IPS-15b (cell line): Measurements from ENCODE around the gene HOXC12.
A peak's percentile ranks its signal among the peaks of the same experiment; 100 is the strongest.

Experiments used
- H3K27me3 ChIP-seq: one replicate; pipeline ENCODE4 v1.6.1; 2013; ENCODE audit warnings: low read length; ENCODE audit not compliant: control insufficient read depth, insufficient read depth
- H3K36me3 ChIP-seq: one replicate; pipeline ENCODE4 v1.6.1; 2013; ENCODE audit warnings: low read length; ENCODE audit not compliant: control insufficient read depth, insufficient read depth
- H3K4me1 ChIP-seq: one replicate; pipeline ENCODE4 v1.6.1; 2013; ENCODE audit warnings: mild to moderate bottlenecking, low read length; ENCODE audit not compliant: control insufficient read depth, insufficient read depth
- H3K4me3 ChIP-seq: one replicate; pipeline ENCODE4 v1.5.1; 2013; ENCODE audit warnings: low read depth, low read length
- H3K9ac ChIP-seq: one replicate; pipeline ENCODE4 v1.6.1; 2013; ENCODE audit warnings: low read depth, mild to moderate bottlenecking, low read length
- H3K9me3 ChIP-seq: one replicate; pipeline ENCODE4 v1.6.1; 2013; ENCODE audit warnings: mild to moderate bottlenecking, low read length; ENCODE audit not compliant: control insufficient read depth, insufficient read depth

Gene HOXC12

DNA sequence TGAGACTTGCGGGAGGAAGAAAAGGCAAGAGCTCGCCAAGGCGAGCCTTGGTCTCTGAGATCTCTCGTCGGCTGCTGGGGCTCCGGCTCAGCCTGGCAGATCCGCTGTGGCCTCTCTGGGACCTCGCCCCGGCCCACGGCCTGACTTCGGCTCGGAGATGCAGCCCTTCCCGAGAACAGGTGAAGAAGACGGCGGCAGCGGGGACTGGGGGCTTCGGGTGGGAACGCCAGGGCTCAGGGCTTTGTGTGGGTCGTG, 39.2 kb downstream of the HOXC12 start:
- no peak overlapping the region for H3K9ac ChIP-seq
- peak overlapping the region; percentile 5 for H3K4me3 ChIP-seq
- no peaks in the 10 kb centered on the region for H3K36me3 ChIP-seq

DNA sequence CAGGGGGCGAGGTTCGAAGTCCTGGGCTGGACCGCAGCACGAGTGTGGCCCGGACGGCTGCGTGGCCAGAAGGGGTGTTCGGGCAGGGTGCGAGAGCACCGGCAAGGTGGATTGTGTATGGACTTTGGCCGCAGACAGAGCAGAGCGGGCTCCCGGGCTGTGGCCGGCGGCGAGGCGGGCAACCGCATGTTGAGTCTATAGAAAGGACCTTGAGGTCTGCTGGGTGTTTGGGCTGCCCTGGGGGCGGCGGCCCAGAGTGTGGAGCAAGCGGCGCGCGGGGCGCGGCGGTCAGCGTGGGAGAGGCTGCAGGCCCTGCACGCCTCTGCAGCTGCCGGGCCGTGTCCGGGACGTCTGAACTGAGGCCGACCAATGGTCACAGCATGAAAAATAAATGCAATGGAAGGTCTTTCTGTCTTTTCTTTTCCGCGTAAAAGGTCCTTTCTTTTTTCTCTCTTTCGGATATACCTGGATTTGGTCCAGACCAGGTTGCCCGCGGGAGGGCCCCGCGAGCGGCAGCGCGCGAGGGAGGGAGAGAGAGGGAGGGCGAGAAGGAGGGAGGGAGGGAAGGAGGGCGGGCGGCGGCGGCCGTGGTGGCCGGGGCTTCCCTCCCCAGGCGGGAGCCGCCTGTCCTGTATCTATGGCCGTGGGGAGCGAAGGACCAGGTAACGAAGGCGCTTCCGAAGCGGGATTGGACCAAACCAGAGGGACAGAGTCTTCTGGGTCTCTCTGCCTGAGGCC, 39.7 kb downstream of the HOXC12 start:
- H3K9me3 ChIP-seq: no peaks in the 10 kb centered on the region
- no peaks in the 10 kb centered on the region for H3K36me3 ChIP-seq
- H3K9ac ChIP-seq: no peak overlapping the region
- no peaks in the 10 kb centered on the region for H3K4me1 ChIP-seq
- peaks cover 100% of the 10 kb centered on the region for H3K27me3 ChIP-seq
- no peak overlapping the region for H3K4me3 ChIP-seq

More for the DNA sequence above, 39.2 kb downstream of the HOXC12 start:
- peaks cover 100% of the 10 kb centered on the region for H3K27me3 ChIP-seq
- no peaks in the 10 kb centered on the region for H3K9me3 ChIP-seq
- H3K4me1 ChIP-seq: no peaks in the 10 kb centered on the region

DNA sequence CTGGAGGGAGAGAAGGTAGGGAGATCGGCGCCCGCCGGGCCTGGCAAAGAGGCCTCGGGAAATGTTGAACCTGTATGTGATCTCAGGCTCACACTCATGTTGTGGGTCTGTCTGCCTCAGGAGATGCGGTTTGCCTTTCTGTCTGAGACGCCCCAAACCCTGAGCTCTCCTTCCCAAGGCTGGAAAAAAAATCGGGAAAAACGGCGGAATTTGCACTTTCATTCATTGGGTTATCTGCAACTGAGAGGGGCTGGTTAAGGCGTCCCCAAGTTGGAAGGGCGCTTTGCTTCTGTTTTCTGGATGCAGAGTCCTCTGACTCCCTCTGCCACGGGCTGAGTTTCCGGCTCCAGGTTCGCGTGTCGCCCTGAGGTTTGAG, 40.3 kb downstream of the HOXC12 start:
- no peaks in the 10 kb centered on the region for H3K9me3 ChIP-seq
- no peak overlapping the region for H3K9ac ChIP-seq
- H3K4me3 ChIP-seq: peak overlapping the region; percentile 32
- no peaks in the 10 kb centered on the region for H3K36me3 ChIP-seq
- H3K4me1 ChIP-seq: no peaks in the 10 kb centered on the region
- peaks cover 100% of the 10 kb centered on the region for H3K27me3 ChIP-seq

DNA sequence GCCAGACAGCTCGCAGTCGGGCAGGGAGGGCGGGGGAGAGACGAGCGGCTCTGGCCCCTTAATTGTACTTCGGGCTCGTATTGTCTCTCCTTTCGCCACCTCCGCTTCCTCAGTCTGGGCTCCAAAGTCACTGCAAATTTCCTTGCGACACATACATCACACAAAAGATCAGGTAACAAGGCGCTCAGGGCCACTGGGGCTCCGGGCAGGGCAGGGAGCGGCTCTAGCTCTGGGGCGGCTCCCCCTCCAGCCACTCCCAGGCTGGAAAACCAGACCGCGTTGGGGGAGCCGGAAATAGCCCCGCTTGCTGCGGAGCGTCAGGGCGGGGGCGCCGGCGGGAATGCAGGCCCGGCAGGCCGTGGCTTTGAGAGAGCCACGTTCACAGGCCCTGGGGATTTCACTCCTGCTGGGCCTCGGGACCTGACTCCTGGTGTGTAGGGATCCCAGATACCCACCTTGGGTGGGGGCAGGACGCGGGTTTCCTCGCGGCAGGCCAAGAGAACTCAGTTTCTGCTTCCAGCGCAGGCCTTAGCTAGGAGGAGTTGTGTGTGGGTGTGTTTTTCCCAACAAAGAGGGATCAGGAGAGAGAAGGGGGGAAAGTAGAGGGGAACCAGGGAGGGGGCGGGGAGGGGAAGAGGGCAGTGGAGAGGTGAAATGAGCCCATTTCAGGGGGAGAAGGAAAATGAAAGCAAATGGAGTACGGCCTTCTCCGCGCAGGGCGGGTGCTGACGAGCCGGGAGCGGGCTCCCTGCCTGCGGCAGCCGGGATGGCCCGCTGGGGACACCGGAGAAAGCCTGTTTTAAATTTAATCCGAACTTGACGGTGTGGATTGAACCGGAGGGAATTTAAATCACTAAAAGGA, 40.9 kb downstream of the HOXC12 start:
- Histone ChIP-seq H3K9ac (no peak overlapping the region), H3K4me3 (peak overlapping the region; percentile 32), H3K4me1 (no peaks in the 10 kb centered on the region), H3K9me3 (no peaks in the 10 kb centered on the region), H3K36me3 (no peaks in the 10 kb centered on the region), H3K27me3 (peaks cover 100% of the 10 kb centered on the region)

DNA sequence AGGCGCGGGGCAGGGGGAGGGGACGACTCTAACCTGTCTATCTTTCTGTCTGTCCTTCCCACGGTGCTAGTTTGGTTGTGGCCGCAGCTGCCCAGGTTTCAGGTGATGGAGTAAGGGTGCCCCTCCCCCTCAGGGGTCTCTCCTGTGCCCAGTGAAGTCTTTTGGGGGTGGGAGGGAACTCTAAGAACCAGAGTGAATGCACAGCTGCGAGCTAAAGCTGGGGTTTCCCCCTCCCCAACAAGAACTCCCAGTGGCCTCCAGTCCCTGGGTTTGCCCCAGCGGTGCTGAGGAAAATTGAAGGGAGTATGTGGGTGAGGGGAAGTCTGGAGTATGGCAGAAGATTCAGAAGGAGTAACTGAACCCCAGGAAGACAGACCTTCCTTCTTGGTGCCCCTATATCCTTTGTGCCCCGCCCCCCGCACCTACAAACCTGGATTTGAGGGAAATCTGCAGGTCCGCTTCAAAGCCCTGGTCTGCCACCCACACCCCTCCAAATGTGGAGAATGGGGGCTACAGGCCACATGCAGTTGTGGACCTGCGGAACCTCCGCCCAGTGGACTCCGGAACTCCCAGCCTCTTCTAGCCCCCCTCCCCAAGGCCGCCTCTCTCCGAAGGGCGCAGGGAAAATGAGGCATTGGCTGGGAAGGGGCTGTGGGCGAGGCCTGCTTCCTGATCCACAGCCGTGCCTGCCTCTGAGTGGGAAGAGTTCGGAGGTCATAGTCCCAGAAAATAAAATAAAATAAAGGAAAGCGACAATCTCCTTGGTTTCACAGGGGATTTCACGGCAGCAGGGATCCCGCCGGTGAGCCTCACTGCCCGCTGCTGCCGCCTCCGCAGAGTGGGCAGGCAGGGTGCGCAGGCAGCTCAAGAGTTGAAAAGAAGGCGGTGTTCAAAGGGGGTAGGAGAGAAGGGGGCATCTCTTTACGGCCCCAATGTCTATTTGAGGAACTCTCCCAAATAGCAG, 41.8 kb downstream of the HOXC12 start:
- Histone ChIP-seq H3K4me1 (no peaks in the 10 kb centered on the region), H3K36me3 (no peaks in the 10 kb centered on the region), H3K27me3 (peaks cover 100% of the 10 kb centered on the region), H3K9me3 (no peaks in the 10 kb centered on the region), H3K9ac (no peak overlapping the region), H3K4me3 (peak overlapping the region; percentile 32)

DNA sequence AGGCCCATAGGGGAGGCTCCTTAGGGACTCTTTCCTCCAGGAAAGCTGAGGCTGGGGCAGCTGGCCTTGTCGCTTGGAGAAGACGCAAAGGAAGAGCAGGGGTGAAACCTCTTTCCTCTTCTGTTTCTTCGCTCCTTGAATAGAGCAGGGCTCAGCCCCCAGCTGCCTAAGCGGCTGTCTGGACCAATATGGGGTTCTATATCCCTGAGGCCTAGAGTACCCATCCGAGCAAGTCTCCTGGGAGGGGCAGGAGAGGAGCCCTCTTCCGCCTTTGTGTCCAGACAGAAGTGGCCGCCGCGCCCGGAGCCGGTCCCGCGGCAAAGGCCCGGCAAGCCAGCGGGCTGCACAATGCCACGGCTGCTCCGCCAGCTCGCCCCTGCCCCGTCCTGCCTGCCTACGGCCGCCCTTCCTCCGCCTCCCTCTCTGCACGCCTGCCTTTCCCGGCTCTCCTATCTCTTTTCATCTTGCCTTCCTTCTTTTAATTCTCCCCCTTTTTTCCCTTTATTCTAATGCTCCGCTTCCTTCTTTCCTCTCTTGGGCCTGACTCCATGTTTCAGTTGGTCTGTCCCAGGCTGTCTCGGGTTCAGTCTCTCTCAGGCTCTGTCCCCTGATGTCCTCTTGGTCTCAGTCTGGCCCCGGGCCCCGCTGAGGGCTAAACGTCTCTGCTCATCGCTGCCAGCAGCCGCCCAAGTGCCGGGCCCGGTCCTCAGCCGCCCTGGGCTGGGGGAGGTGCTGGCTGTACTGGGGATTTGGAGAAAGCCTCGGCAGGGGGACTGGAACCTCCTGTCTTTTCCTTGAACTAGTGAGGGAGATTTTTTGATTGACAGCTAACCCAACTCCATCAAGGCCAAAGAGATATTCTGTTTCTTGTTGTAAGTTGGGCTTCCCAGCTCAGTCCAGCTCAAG, 42.8 kb downstream of the HOXC12 start:
- peak overlapping the region; percentile 22 for H3K4me3 ChIP-seq
- no peaks in the 10 kb centered on the region for H3K36me3 ChIP-seq
- peaks cover 100% of the 10 kb centered on the region for H3K27me3 ChIP-seq

DNA sequence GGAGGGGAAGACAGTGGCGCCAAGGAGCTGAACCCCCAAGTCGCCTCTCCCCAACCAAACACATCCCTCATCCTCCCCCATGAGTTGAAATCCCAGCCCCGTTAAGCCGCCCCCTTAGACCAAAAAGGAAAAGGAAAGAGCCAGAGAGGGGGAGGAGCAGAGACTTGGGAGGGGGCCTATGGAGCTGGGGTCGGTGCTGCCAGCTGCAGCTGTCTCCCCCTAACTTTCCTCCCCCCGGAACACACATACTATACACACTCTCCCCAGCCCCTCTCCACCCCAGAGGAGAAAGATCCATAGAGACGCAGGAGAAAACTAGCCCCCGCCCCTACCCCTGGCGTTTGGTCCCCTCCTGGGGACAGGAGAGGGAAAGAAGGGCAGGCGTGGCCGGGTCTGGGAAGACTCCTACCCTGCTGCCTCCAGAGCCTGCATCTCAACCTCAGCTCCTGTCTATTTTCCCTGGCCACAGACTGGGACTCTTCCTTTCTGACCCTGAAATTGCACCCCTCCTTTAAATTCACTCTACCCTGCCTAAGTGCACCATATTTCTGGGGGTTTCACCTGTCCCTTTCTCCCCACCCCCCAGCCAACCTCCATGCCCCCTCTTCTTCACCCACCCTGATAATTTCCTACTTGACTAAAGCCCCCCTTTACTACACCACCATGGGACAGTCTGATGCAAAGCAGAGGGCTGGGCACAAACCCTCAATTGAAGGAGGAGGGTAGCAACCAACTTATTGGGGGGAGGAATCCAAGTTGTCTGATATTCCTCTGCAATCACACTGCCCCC, 43.6 kb downstream of the HOXC12 start:
- Histone ChIP-seq H3K27me3 (peaks cover 100% of the 10 kb centered on the region), H3K9ac (no peak overlapping the region), H3K4me3 (peak overlapping the region; percentile 22), H3K9me3 (no peaks in the 10 kb centered on the region), H3K4me1 (no peaks in the 10 kb centered on the region), H3K36me3 (no peaks in the 10 kb centered on the region)

More for the DNA sequence above, 42.8 kb downstream of the HOXC12 start:
- Histone ChIP-seq H3K9ac (no peak overlapping the region), H3K9me3 (no peaks in the 10 kb centered on the region), H3K4me1 (no peaks in the 10 kb centered on the region)

DNA sequence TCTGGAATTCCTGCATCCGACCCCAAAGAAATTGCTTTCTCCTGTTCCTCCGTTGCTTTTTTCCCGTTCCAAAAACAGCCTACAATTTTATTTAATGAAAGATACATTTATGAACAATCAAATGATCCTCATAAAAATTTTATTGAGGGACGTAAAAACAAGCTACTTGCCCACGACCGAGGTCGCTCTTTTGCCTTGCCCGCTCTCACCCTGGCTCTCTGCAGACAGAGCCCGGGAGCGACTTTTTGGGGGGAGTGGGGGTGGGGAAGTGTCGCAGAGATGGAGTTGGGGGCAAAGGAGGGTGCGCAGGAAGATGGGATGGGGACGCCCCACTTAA, 44.2 kb downstream of the HOXC12 start:
- no peaks in the 10 kb centered on the region for H3K9me3 ChIP-seq
- no peak overlapping the region for H3K4me3 ChIP-seq
- peaks cover 100% of the 10 kb centered on the region for H3K27me3 ChIP-seq
- H3K4me1 ChIP-seq: no peaks in the 10 kb centered on the region
- no peak overlapping the region for H3K9ac ChIP-seq
- H3K36me3 ChIP-seq: no peaks in the 10 kb centered on the region

DNA sequence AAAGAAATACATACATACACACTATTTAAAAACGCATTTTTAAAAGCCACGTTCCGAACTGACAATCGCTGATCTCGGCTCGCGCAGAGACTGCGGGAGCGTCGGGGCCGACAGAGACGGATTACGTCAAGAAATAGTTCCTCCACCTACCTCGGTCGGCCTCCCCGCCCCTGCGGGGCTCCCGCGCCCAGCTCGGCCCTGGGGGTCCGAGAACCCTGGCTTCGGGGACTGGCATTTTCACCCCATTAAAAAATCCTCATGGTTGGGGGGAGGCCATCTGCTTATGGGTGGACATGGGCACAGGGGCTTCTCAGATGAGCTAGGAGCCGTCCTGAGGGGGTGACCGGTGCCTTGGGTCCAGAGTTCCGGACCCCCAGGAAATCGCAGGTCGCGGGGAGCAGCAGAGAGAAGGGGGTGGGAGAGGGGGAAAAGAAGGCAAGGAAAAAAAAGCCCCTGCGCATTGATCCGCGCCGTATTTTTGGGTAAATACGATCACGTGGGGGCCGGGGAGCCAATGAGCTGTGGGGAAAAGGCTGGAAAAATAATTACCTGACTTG, 44.9 kb downstream of the HOXC12 start:
- H3K4me1 ChIP-seq: no peaks in the 10 kb centered on the region
- peaks cover 100% of the 10 kb centered on the region for H3K27me3 ChIP-seq
- H3K9me3 ChIP-seq: no peaks in the 10 kb centered on the region
- no peak overlapping the region for H3K9ac ChIP-seq
- peak overlapping the region; percentile 32 for H3K4me3 ChIP-seq
- no peaks in the 10 kb centered on the region for H3K36me3 ChIP-seq
